B cell (primary cell): ENCODE measurements around the gene NINL. TPM values are rescaled to one million over a fixed set of nuclear protein-coding genes. Genes with fewer than 3 reads are reported as not detected.

ENCODE experiments used
- ATAC-seq: fragments of 200-7000 bp; cut with Tn5 transposase; one replicate; pipeline ENCODE4 v1.10.0; 2021; ENCODE audit warnings: low read depth, mild to moderate bottlenecking, moderate number of reproducible peaks, moderate library complexity
- CTCF ChIA-PET: fragments of 350-600 bp; sonication (Branson Sonifier 250); formaldehyde crosslinking; loops from one replicate; lab custom pipeline; 2021; ENCODE audit warnings: antibody characterized with exemption, inconsistent platforms; lab: Charles Lee
- POLR2A ChIA-PET: fragments of 350-600 bp; sonication (Branson Sonifier 250); formaldehyde crosslinking; loops from one replicate; lab custom pipeline; 2021; ENCODE audit warnings: antibody characterized with exemption; lab: Charles Lee
- DNase-seq: peaks from one replicate; pipeline ENCODE4 v3.0.0; 2013
- H2AFZ ChIP-seq: 2 replicates; pipeline ENCODE4 v1.6.1; 2012; ENCODE audit warnings: mild to moderate bottlenecking, low read depth, low read length; ENCODE audit not compliant: insufficient read depth, poor library complexity, severe bottlenecking
- H3K27ac ChIP-seq, 2 donors: 1 replicate in 1 of 2; 2 replicates in 1 of 2; pipeline ENCODE4 v1.5.1; 2012 to 2013; ENCODE audit warnings: low read length in 2 of 2, mild to moderate bottlenecking in 2 of 2, moderate library complexity in 1 of 2
- H3K27me3 ChIP-seq, 4 experiments: fragments of 200-600 bp in 1 of 4; sonication (generic) in 1 of 4; replicated peaks in 1 of 4; 1 replicate in 2 of 4; 2 replicates in 2 of 4; pipeline versions ENCODE4 v1.6.1 to v1.7.0; 2013 to 2016; ENCODE audit warnings: low read length in 3 of 4, mild to moderate bottlenecking in 2 of 4, mixed read lengths in 1 of 4, moderate library complexity in 1 of 4; ENCODE audit not compliant: insufficient read depth in 4 of 4, control insufficient read depth in 3 of 4; ENCODE audit errors: control extremely low read depth in 1 of 4
- H3K36me3 ChIP-seq, 2 experiments: replicated peaks in 1 of 2; 1 replicate in 1 of 2; 2 replicates in 1 of 2; pipeline versions ENCODE4 v1.6.1 to v1.7.1; 2013; ENCODE audit warnings: low read length in 1 of 2; ENCODE audit not compliant: insufficient read depth in 2 of 2, control insufficient read depth in 1 of 2; ENCODE audit errors: control extremely low read depth in 1 of 2, extremely low read depth in 1 of 2
- H3K4me1 ChIP-seq, 2 donors: fragments of 200-600 bp in 1 of 2; sonication (generic) in 1 of 2; 1 replicate in 1 of 2; 2 replicates in 1 of 2; pipeline versions ENCODE4 v1.5.1 to v1.6.1; 2013 to 2017; ENCODE audit warnings: low read length in 2 of 2; ENCODE audit not compliant: control insufficient read depth in 2 of 2, insufficient read depth in 2 of 2
- H3K4me2 ChIP-seq: replicated peaks from 2 replicates; pipeline ENCODE3; 2012; ENCODE audit warnings: mild to moderate bottlenecking, low read depth, low read length; ENCODE audit not compliant: poor library complexity, severe bottlenecking
- H3K4me3 ChIP-seq, 5 experiments: fragments of 200-600 bp in 1 of 5; sonication (generic) in 1 of 5; 1 replicate in 3 of 5; 2 replicates in 2 of 5; pipeline versions ENCODE4 v1.5.1 to v1.7.0; 2011 to 2016; ENCODE audit warnings: low read length in 4 of 5, mild to moderate bottlenecking in 4 of 5, low read depth in 2 of 5, control low read depth in 1 of 5, moderate library complexity in 1 of 5; ENCODE audit not compliant: insufficient read depth in 1 of 5; ENCODE audit errors: control extremely low read depth in 1 of 5, extremely low read depth in 1 of 5
- H3K79me2 ChIP-seq: fragments of 200-600 bp; sonication (generic); one replicate; pipeline ENCODE4 v1.6.0; 2016; ENCODE audit warnings: low read length; ENCODE audit not compliant: control insufficient read depth, insufficient read depth
- H3K9ac ChIP-seq: fragments of 200-600 bp; sonication (generic); 2 replicates; pipeline ENCODE4 v1.6.1; 2017; ENCODE audit warnings: mild to moderate bottlenecking, low read length, moderate library complexity
- H3K9me3 ChIP-seq, 3 donors: one replicate each; pipeline versions ENCODE4 v1.6.1 to v1.7.1; 2013; ENCODE audit warnings: low read length in 2 of 3; ENCODE audit not compliant: control insufficient read depth in 2 of 3, insufficient read depth in 1 of 3; ENCODE audit errors: control extremely low read depth in 1 of 3
- H4K20me1 ChIP-seq: 2 replicates; pipeline ENCODE4 v1.6.0; 2012; ENCODE audit warnings: mild to moderate bottlenecking, low read length; ENCODE audit not compliant: insufficient read depth, control insufficient read depth, poor library complexity, severe bottlenecking
- H3K27ac Mint-ChIP-seq: one replicate; pipeline ENCODE4 v1.8.0; 2021; ENCODE audit warnings: mixed read lengths
- H3K27me3 Mint-ChIP-seq: one replicate; pipeline ENCODE4 v1.8.0; 2021; ENCODE audit warnings: mixed read lengths
- H3K4me1 Mint-ChIP-seq: one replicate; pipeline ENCODE4 v1.8.0; 2021; ENCODE audit warnings: mixed read lengths
- H3K4me3 Mint-ChIP-seq: one replicate; pipeline ENCODE4 v1.8.0; 2021; ENCODE audit warnings: mixed read lengths
- H3K9me3 Mint-ChIP-seq: one replicate; pipeline ENCODE4 v1.8.0; 2022; ENCODE audit warnings: mixed read lengths; ENCODE audit not compliant: insufficient read depth
- EZH2 ChIP-seq: IDR thresholded peaks from 2 replicates; pipeline ENCODE4 v1.6.1; 2012; ENCODE audit warnings: borderline replicate concordance, low read depth, mild to moderate bottlenecking, moderate library complexity, low read length; ENCODE audit not compliant: insufficient read depth, poor library complexity, severe bottlenecking
- WGBS: methylation state at CpG from one replicate; pipeline ENCODE4 v1.1.5; 2013; ENCODE audit warnings: missing lambda C conversion rate; ENCODE audit not compliant: insufficient coverage; 5-methylcytosine and 5-hydroxymethylcytosine counted together
- intact Hi-C: fragments of 100-400 bp; cut with micrococcal nuclease; formaldehyde crosslinking; loops from one replicate; pipeline ENCODE4 v1.10.0; 2022
- polyA plus RNA-seq: library from polyadenylated mRNA; depleted of rRNA; stranded (reverse); fragments of >200 nt; gene quantifications from 2 replicates; pipeline ENCODE4 v1.2.3, GENCODE V29; 2012
- total RNA-seq, 2 donors: library from RNA; stranded (reverse); fragments of 120-200 nt in 1 of 2; gene quantifications; 1 replicate in 1 of 2; 2 replicates in 1 of 2; pipeline versions ENCODE4 v1.2.3 to v1.2.4, GENCODE V29; 2013 to 2022
- TF ChIP-seq, protein P1 (sequence below): fragments of 200-600 bp; IDR thresholded peaks from one replicate; pipeline ENCODE4 v1.8.0; 2022; ENCODE audit warnings: antibody characterized with exemption, mild to moderate bottlenecking

The NINL gene
- total and polyA plus RNA-seq, 2 donors (not counting 1 experiment from before 2014, with no cell fraction given): 1.8 to 5.5 TPM

DNA sequence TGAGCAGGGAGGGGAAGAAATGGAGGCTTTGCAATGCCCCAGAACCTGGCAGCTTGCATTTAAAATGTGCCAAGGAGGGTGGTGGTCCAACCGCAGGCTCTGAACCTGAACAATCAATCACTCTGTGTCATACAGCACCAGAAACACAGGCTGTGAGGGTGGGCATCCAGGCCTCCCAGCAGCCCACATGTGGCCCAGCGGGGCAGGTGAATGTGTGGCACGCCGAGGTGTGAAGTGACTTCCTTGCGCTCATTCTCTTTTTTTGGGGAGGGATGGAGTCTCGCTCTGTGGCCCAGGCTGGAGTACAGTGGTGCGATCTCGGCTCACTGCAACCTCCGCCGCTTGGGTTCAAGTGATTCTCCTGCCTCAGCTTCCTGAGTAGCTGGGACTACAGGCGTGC lies 97.4 kb downstream of the NINL start:
- no peaks in the 10 kb centered on the region for H3K27me3 Mint-ChIP-seq
- POLR2A ChIA-PET: no interaction called here
- 94% methylated on average over 10 of the region's 11 CpGs for WGBS

DNA sequence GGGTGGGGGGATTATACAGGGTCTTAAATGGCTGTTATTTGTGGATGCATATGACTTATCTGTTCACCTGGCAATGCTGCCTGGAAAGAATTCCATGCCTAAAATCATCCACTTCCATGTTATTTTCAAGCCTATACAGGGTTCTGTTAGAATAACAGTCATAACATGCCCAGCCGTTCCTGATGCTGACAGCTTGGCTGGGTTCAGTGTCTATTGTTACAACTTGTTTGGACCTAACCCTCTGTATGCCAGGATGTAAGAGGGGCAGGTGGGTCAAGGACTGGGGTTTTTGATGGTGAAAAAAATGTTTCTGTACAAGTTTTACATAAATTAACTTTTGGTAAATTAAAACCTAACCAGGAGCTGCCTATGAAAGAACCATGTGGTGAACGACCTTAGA lies 98.0 kb downstream of the NINL start:
- peaks cover 8% of the 10 kb centered on the region for H3K4me1 Mint-ChIP-seq
- no peak overlapping the region for H3K9ac ChIP-seq
- no peak overlapping the region for H2AFZ ChIP-seq
- H3K27me3 ChIP-seq: no peaks in the 10 kb centered on the region
- DNase-seq (no peak), ATAC-seq (no peak)
- H3K9me3 Mint-ChIP-seq: no peaks in the 10 kb centered on the region
- H3K4me1 ChIP-seq: peaks cover 0 to 7% of the 10 kb centered on the region in 2 donors
- no peak overlapping the region for H3K27ac Mint-ChIP-seq
- no peak overlapping the region for H3K27ac ChIP-seq
- no peak overlapping the region for H3K4me2 ChIP-seq
- no CpG with 5 or more reads among the region's 2 CpGs for WGBS
- H3K36me3 ChIP-seq: no peaks in the 10 kb centered on the region
- TF ChIP-seq, protein P1, sequence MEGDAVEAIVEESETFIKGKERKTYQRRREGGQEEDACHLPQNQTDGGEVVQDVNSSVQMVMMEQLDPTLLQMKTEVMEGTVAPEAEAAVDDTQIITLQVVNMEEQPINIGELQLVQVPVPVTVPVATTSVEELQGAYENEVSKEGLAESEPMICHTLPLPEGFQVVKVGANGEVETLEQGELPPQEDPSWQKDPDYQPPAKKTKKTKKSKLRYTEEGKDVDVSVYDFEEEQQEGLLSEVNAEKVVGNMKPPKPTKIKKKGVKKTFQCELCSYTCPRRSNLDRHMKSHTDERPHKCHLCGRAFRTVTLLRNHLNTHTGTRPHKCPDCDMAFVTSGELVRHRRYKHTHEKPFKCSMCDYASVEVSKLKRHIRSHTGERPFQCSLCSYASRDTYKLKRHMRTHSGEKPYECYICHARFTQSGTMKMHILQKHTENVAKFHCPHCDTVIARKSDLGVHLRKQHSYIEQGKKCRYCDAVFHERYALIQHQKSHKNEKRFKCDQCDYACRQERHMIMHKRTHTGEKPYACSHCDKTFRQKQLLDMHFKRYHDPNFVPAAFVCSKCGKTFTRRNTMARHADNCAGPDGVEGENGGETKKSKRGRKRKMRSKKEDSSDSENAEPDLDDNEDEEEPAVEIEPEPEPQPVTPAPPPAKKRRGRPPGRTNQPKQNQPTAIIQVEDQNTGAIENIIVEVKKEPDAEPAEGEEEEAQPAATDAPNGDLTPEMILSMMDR: no peak
- no peak for TF ChIP-seq EZH2
- POLR2A ChIA-PET: no interaction called here
- H3K9me3 ChIP-seq: no peaks in the 10 kb centered on the region
- H3K4me3 Mint-ChIP-seq: no peak overlapping the region
- CTCF ChIA-PET: no interaction called here
- no peak overlapping the region for H3K4me3 ChIP-seq
- no peaks in the 10 kb centered on the region for H3K27me3 Mint-ChIP-seq
- H3K79me2 ChIP-seq: no peaks in the 10 kb centered on the region
- H4K20me1 ChIP-seq: no peaks in the 10 kb centered on the region
- intact Hi-C loops: no loop called here

More for the DNA sequence above, 97.4 kb downstream of the NINL start:
- Histone ChIP-seq H3K9me3 (no peaks in the 10 kb centered on the region), H4K20me1 (no peaks in the 10 kb centered on the region), H3K4me2 (no peak overlapping the region), H2AFZ (no peak overlapping the region), H3K4me1 (peaks cover 0 to 7% of the 10 kb centered on the region in 2 donors), H3K27me3 (no peaks in the 10 kb centered on the region), H3K36me3 (no peaks in the 10 kb centered on the region), H3K27ac (no peak overlapping the region), H3K4me3 (no peak overlapping the region), H3K9ac (no peak overlapping the region), H3K79me2 (no peaks in the 10 kb centered on the region)
- Mint-ChIP-seq H3K27ac (no peak overlapping the region), H3K9me3 (no peaks in the 10 kb centered on the region), H3K4me1 (peaks cover 8% of the 10 kb centered on the region), H3K4me3 (no peak overlapping the region)
- CTCF ChIA-PET: no interaction called here
- ATAC-seq: no peak
- DNase-seq: no peak
- intact Hi-C loops: no loop called here
- TF ChIP-seq EZH2: no peak
- TF ChIP-seq, protein P1: no peak
